HT-29 (cell line): ENCODE results near the gene CNNM4. TPM values are rescaled to one million over a fixed set of nuclear protein-coding genes. Genes with fewer than 3 reads are reported as not detected.

Source experiments
- DNase-seq: peaks from one replicate; pipeline ENCODE4 v3.0.0-alpha.2; 2015; ENCODE audit warnings: low spot score
- small RNA-seq: library from RNA; depleted of rRNA; stranded (forward); fragments of <200 nt; gene quantifications from one replicate; pipeline ENCODE3, GENCODE V24; 2014
- total RNA-seq: library from RNA; depleted of rRNA; stranded (reverse); fragments of >200 nt; shearing (Covaris generic); gene quantifications from 2 replicates; pipeline ENCODE4 v1.2.3, GENCODE V29; 2014; rRNA removed

Gene CNNM4
- total RNA-seq, 1 experiment from 2014 or later = 11.9 TPM

DNA sequence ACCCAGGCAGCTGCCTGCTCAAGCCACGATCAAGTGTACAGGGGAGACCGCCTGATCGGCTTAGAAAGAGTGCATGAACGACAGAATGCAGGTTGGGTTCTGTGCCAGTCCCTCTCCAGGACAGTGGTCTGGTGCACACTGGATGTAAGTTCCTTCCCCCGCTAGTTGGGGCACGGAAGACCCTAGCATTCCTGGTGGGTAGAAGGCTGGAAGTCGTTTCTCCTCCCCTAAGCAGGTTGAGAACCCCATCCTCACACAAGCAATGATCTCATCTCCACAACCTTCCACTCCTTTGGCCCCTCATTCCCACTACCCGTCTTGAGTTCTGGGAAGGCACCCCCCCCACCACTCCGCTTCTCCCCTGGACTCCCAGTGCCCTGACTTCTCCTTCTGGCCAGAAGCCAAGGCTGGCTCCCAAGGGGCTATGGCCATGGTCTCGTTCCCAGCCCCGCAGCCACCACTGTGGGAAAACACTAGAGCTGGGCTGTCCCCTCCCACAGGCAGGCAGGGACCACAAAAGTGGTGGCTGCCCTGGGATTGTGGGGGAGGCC, 98.5 kb downstream of the CNNM4 start:
- no peak for DNase-seq

GRCh38 chr2:96859681-96860064, 99.0 kb downstream of the CNNM4 start:
- DNase-seq = no peak

DNA sequence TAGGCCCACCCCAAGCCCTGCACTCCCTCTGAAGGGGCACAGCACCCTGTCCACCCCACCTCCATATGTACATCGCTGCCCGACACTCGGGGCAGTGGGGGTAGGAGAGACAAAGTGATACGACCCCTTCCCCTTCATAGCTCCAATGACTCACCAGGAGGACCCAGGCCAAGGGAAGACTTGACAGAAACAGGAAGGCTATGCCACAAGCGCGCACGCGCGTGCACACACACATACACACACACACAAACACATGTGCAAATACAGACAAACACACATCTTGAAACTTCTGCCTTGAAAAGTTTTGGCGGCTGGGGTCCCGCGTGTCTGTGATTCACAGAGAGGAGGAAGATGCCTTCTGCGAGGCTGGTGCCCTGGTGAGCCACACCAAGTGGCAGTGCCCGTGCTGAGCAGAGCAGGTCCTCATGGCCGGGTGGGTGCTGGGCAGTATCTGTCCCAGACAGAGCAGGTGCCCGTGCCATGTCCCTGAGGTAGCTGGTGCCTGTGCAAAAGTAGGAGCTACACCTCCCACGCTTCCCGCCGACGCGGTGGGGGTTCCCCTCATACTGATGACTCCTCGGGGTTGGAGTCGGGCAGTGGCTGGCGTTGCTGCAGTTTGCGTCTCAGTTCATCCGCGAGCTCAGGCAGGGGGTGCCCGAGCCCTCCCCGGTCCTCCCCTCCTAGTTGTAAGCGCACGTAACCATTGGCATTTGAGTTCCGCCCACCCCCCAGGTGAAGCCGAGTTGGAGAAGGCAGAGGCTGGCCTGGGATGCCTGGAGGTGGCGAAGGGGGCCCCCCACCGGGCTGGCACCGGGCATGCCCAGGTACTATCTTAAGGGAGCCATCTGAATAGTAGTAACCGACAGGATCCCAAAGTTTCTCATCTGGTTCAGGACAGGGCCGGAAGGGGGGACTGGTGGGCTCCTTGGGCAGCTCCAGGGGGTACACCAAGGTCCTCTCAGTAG, 99.6 kb downstream of the CNNM4 start:
- no peak for DNase-seq

DNA sequence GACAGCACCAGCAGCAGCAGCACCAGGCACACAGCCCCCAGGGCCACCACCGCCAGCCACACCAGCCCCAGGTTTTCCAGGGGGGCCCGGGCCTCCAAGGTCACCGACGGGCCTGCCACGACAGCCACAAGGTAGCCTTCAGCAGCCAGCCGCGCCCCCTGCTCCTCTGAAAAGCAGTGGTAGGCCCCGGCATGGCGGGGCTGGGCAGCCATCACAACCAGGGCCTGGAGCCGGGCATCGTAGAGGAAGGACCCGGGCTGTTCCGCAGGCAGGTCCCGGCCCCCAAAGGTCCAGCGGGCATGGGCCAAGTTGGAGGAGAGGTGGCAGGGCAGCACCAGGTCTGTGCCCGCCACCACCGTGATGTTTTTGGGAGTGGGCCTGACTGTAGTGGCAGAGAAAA, 100.4 kb downstream of the CNNM4 start:
- DNase-seq = no peak

Small RNAs within 50 kb of the gene (small RNA-seq; reads per million reads assigned to genes)
- gene MIR3127 = not detected

Other genes with a start within 250 kb of the CNNM4 start
- 2.5 and 3.2 TPM in 2 replicates for gene ARID5A, start 224.2 kb upstream of the CNNM4 start, total RNA-seq
- gene KANSL3, start 122.6 kb upstream of the CNNM4 start, total RNA-seq = 21.9 and 31.3 TPM in 2 replicates
- gene FER1L5, start 118.1 kb upstream of the CNNM4 start, total RNA-seq = 0.05 TPM in 1 of 2 replicates, not detected in the other
- gene LMAN2L, start 20.8 kb upstream of the CNNM4 start, total RNA-seq = 12.0 and 12.4 TPM in 2 replicates
- gene CNNM3, start 55.4 kb downstream of the CNNM4 start, total RNA-seq = 21.2 and 24.9 TPM in 2 replicates
- gene ANKRD23, start 83.1 kb downstream of the CNNM4 start, total RNA-seq = 3.5 and 4.1 TPM in 2 replicates
- gene ANKRD39, start 97.1 kb downstream of the CNNM4 start, total RNA-seq = 26.8 and 31.7 TPM in 2 replicates
- 8.6 and 8.8 TPM in 2 replicates for gene SEMA4C, start 109.2 kb downstream of the CNNM4 start, total RNA-seq
- not detected in 2 replicates for gene FAM178B, start 225.7 kb downstream of the CNNM4 start, total RNA-seq